ENCODE results near the gene SPATA25. TPM values are rescaled to one million over a fixed set of nuclear protein-coding genes. Genes with fewer than 3 reads are reported as not detected.
"Not testable (repeated sequence)": the region's sequence is repeated elsewhere in the genome, so short reads cannot be mapped to it uniquely, and the experiment has no call there.

The SPATA25 gene
- total and polyA plus RNA-seq, 2 experiments from 2014 or later: 0.41 to 5.6 TPM

DNA sequence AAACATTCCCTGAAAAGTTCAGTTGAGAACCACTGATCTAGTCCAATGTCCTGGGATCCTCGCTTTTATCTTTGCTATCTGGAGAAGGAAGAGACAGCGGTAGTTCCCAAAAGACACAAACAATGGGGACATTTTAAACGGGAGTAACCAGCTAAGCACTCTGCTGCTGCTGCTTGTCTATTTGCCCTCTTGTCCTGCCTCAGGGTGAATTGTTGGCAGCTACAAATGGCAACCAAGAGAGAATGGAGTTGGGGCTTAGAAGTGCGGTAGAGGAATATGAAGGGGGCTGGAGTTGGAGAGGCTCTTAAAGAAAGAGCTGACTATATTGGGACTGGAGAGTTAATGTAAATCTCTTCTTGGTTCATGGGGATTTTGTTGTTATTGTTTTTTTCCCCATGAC is 12.8 kb downstream of the SPATA25 start:
- Histone ChIP-seq H3K79me2 (no peaks in the 10 kb centered on the region), H3K4me1 (ENCODE audit: insufficient read depth) (no peaks in the 10 kb centered on the region), H3K27ac (no peak overlapping the region), H3K36me3 (replicated peaks; ENCODE audit: insufficient read depth, low read depth) (no peaks in the 10 kb centered on the region), H3K27me3 (no peaks in the 10 kb centered on the region), H3K4me3 (no peak overlapping the region), H3K4me2 (no peak overlapping the region), H3K9me2 (replicated peaks; ENCODE audit: insufficient read depth) (no peaks in the 10 kb centered on the region), H3K9me3 (ENCODE audit: low read depth) (no peaks in the 10 kb centered on the region), H4K20me1 (ENCODE audit: insufficient read depth, poor library complexity, severe bottlenecking) (no peaks in the 10 kb centered on the region), H2AFZ (no peak overlapping the region)
- no peak for DNase-seq (ENCODE audit: low spot score)
- 54% methylated on average over 4 of the region's 4 CpGs for WGBS (ENCODE audit: low lambda C conversion rate, missing lambda C conversion rate)
- TF ChIP-seq EZH2phosphoT487 (IDR thresholded peaks at IDR 0.05; ENCODE audit: low read depth, severe bottlenecking, unreplicated experiment) (no peak), CTCF (IDR thresholded peaks at IDR 0.05; ENCODE audit: poor library complexity) (no peak), EZH2 (IDR thresholded peaks at IDR 0.05; ENCODE audit: borderline replicate concordance) (no peak)

DNA sequence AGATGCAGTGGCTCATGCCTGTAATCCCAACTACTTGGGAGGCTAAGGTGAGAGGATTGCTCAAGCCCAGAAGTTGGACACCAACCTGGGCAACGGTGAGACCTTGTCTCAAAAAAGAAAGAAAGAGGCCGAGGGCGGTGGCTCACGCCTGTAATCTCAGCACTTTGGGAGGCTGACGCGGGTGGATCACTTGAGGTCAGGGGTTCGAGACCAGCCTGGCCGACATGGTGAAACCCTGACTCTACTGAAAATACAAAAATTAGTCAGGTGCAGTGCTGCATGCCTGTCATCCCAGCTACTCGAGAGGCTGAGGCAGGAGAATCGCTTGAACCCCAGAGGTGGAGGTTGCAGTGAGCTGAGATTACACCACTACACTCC is 13.3 kb downstream of the SPATA25 start:
- not testable (repeated sequence) for H3K36me3 ChIP-seq (replicated peaks; ENCODE audit: insufficient read depth, low read depth); H4K20me1 ChIP-seq (ENCODE audit: insufficient read depth, poor library complexity, severe bottlenecking); H3K4me3 ChIP-seq; H3K79me2 ChIP-seq; H3K27me3 ChIP-seq; H3K4me2 ChIP-seq; H3K27ac ChIP-seq; H3K4me1 ChIP-seq (ENCODE audit: insufficient read depth); H3K9me2 ChIP-seq (replicated peaks; ENCODE audit: insufficient read depth); DNase-seq (ENCODE audit: low spot score); H3K9me3 ChIP-seq (ENCODE audit: low read depth); H2AFZ ChIP-seq
- 97% methylated on average over 10 of the region's 10 CpGs for WGBS (ENCODE audit: low lambda C conversion rate, missing lambda C conversion rate)

- Histone ChIP-seq H2AFZ (no peak overlapping the region), H3K36me3 (replicated peaks; ENCODE audit: insufficient read depth, low read depth) (no peaks in the 10 kb centered on the region), H3K79me2 (no peaks in the 10 kb centered on the region), H4K20me1 (ENCODE audit: insufficient read depth, poor library complexity, severe bottlenecking) (no peaks in the 10 kb centered on the region), H3K27ac (no peak overlapping the region), H3K27me3 (no peaks in the 10 kb centered on the region), H3K4me2 (no peak overlapping the region), H3K4me1 (ENCODE audit: insufficient read depth) (no peaks in the 10 kb centered on the region), H3K4me3 (no peak overlapping the region), H3K9me2 (replicated peaks; ENCODE audit: insufficient read depth) (no peaks in the 10 kb centered on the region), H3K9me3 (ENCODE audit: low read depth) (no peaks in the 10 kb centered on the region)
- no peak for DNase-seq (ENCODE audit: low spot score)
- no peak for TF ChIP-seq EZH2phosphoT487 (IDR thresholded peaks at IDR 0.05; ENCODE audit: low read depth, severe bottlenecking, unreplicated experiment)
- no peak for TF ChIP-seq EZH2 (IDR thresholded peaks at IDR 0.05; ENCODE audit: borderline replicate concordance)
- TF ChIP-seq CTCF (IDR thresholded peaks at IDR 0.05; ENCODE audit: poor library complexity): no peak
- 44% methylated on average over 1 of the region's 1 CpG for WGBS (ENCODE audit: low lambda C conversion rate, missing lambda C conversion rate)
These were observed 13.9 kb downstream of the SPATA25 start for GRCh38 chr20:45873409-45874103.

GRCh38 chr20:45872626-45873025 is 14.8 kb downstream of the SPATA25 start:
- DNase-seq (ENCODE audit: low spot score): no peak
- H3K79me2 ChIP-seq: no peaks in the 10 kb centered on the region
- no peak for TF ChIP-seq CTCF (IDR thresholded peaks at IDR 0.05; ENCODE audit: poor library complexity)
- TF ChIP-seq EZH2 (IDR thresholded peaks at IDR 0.05; ENCODE audit: borderline replicate concordance): no peak
- no peak for TF ChIP-seq EZH2phosphoT487 (IDR thresholded peaks at IDR 0.05; ENCODE audit: low read depth, severe bottlenecking, unreplicated experiment)
- no peak overlapping the region for H2AFZ ChIP-seq
- H3K9me3 ChIP-seq (ENCODE audit: low read depth): no peaks in the 10 kb centered on the region
- H3K27ac ChIP-seq: no peak overlapping the region
- H3K27me3 ChIP-seq: no peaks in the 10 kb centered on the region
- no peaks in the 10 kb centered on the region for H3K9me2 ChIP-seq (replicated peaks; ENCODE audit: insufficient read depth)
- no peaks in the 10 kb centered on the region for H3K36me3 ChIP-seq (replicated peaks; ENCODE audit: insufficient read depth, low read depth)
- no peaks in the 10 kb centered on the region for H4K20me1 ChIP-seq (ENCODE audit: insufficient read depth, poor library complexity, severe bottlenecking)
- H3K4me2 ChIP-seq: no peak overlapping the region
- no peaks in the 10 kb centered on the region for H3K4me1 ChIP-seq (ENCODE audit: insufficient read depth)
- 85% methylated on average over 4 of the region's 4 CpGs for WGBS (ENCODE audit: low lambda C conversion rate, missing lambda C conversion rate)
- no peak overlapping the region for H3K4me3 ChIP-seq
